WTC11 (cell line): ENCODE measurements around the gene PPP1R27. TPM values are rescaled to one million over a fixed set of nuclear protein-coding genes. Genes with fewer than 3 reads are reported as not detected.
A peak's percentile ranks its signal among the peaks of the same experiment; 100 is the strongest.

Source experiments
- ATAC-seq: fragments of 200-7000 bp; cut with Tn5 transposase; 2 replicates; pipeline ENCODE4 v1.10.0; 2021; ENCODE audit warnings: mild to moderate bottlenecking, moderate library complexity
- Bru-seq: library from RNA; stranded (reverse); fragments of 400-500 nt; gene quantifications from one replicate; lab custom pipeline; 2021; lab: Mats Ljungman, UMichigan
- CTCF ChIA-PET: fragments of 300-600 bp; sonication (Branson Sonifier 250); formaldehyde crosslinking; loops from one replicate; lab custom pipeline; 2021; ENCODE audit warnings: antibody characterized with exemption; lab: Charles Lee
- POLR2A ChIA-PET: fragments of 350-600 bp; sonication (Branson Sonifier 250); formaldehyde crosslinking; loops from one replicate; lab custom pipeline; 2021; ENCODE audit warnings: antibody characterized with exemption; lab: Charles Lee
- DNase-seq: peaks from one replicate; pipeline ENCODE4 v3.0.0; 2021; ENCODE audit warnings: low spot score
- H3K27ac Mint-ChIP-seq: 2 replicates; pipeline ENCODE4 v1.8.0; 2021; ENCODE audit warnings: mixed read lengths
- H3K27me3 Mint-ChIP-seq: 2 replicates; pipeline ENCODE4 v1.8.0; 2021; ENCODE audit warnings: low read depth, mild to moderate bottlenecking, moderate library complexity, mixed read lengths
- H3K36me3 Mint-ChIP-seq: 2 replicates; pipeline ENCODE4 v1.8.0; 2021; ENCODE audit warnings: mixed read lengths
- H3K4me1 Mint-ChIP-seq: 2 replicates; pipeline ENCODE4 v1.8.0; 2022; ENCODE audit warnings: mixed read lengths
- H3K4me3 Mint-ChIP-seq: 2 replicates; pipeline ENCODE4 v1.8.0; 2021; ENCODE audit warnings: mild to moderate bottlenecking, moderate library complexity, mixed read lengths
- H3K9me3 Mint-ChIP-seq: 2 replicates; pipeline ENCODE4 v1.8.0; 2021; ENCODE audit warnings: mixed read lengths
- AR ChIP-seq: fragments of 250-450 bp; sonication (Bioruptor Pico); IDR thresholded peaks from 2 replicates; pipeline ENCODE4 v1.9.0; 2021; ENCODE audit warnings: mild to moderate bottlenecking
- ELF4 ChIP-seq: sonication (generic); formaldehyde crosslinking; IDR thresholded peaks from 2 replicates; pipeline ENCODE4 v1.8.1; 2022; ENCODE audit warnings: low read depth, mild to moderate bottlenecking, moderate library complexity, missing genetic modification reagents
- ESRRA ChIP-seq: sonication (generic); formaldehyde crosslinking; IDR thresholded peaks from 2 replicates; pipeline ENCODE4 v1.8.1; 2022; ENCODE audit warnings: mild to moderate bottlenecking, missing genetic modification reagents, borderline replicate concordance
- FOXK1 ChIP-seq: sonication (generic); formaldehyde crosslinking; IDR thresholded peaks from 2 replicates; pipeline ENCODE4 v1.8.0; 2022; ENCODE audit warnings: mild to moderate bottlenecking, moderate library complexity, missing genetic modification reagents
- FOXP1 ChIP-seq: sonication (generic); formaldehyde crosslinking; IDR thresholded peaks from 2 replicates; pipeline ENCODE4 v1.8.0; 2022; ENCODE audit warnings: missing genetic modification reagents, mild to moderate bottlenecking, moderate library complexity, borderline replicate concordance
- FOXP4 ChIP-seq: sonication (generic); formaldehyde crosslinking; IDR thresholded peaks from 2 replicates; pipeline ENCODE4 v1.8.0; 2022; ENCODE audit warnings: mild to moderate bottlenecking, missing genetic modification reagents
- KAT7 ChIP-seq: sonication (generic); formaldehyde crosslinking; IDR thresholded peaks from 2 replicates; pipeline ENCODE4 v1.8.1; 2023; ENCODE audit warnings: missing genetic modification reagents, mild to moderate bottlenecking, borderline replicate concordance
- MYBL2 ChIP-seq: sonication (generic); formaldehyde crosslinking; IDR thresholded peaks from 2 replicates; pipeline ENCODE4 v1.8.1; 2023; ENCODE audit warnings: mild to moderate bottlenecking, moderate library complexity, missing genetic modification reagents
- PRDM15 ChIP-seq: sonication (generic); formaldehyde crosslinking; IDR thresholded peaks from 2 replicates; pipeline ENCODE4 v1.8.0; 2022; ENCODE audit warnings: missing genetic modification reagents
- RELA ChIP-seq: sonication (generic); formaldehyde crosslinking; IDR thresholded peaks from 2 replicates; pipeline ENCODE4 v1.8.1; 2022; ENCODE audit warnings: missing genetic modification reagents, mild to moderate bottlenecking, borderline replicate concordance
- SOX15 ChIP-seq: fragments of 250-450 bp; sonication (Bioruptor Pico); IDR thresholded peaks from 2 replicates; pipeline ENCODE4 v1.9.0; 2021; ENCODE audit warnings: mild to moderate bottlenecking
- SP1 ChIP-seq: sonication (generic); formaldehyde crosslinking; conservative IDR thresholded peaks from 2 replicates; pipeline ENCODE4 v1.8.1; 2022; ENCODE audit warnings: missing genetic modification reagents
- TP53 ChIP-seq: sonication (generic); formaldehyde crosslinking; IDR thresholded peaks from 2 replicates; pipeline ENCODE4 v1.8.1; 2023; ENCODE audit warnings: mild to moderate bottlenecking, missing genetic modification reagents
- ZNF138 ChIP-seq: sonication (generic); formaldehyde crosslinking; conservative IDR thresholded peaks from 2 replicates; pipeline ENCODE4 v1.8.1; 2022; ENCODE audit warnings: mild to moderate bottlenecking, moderate library complexity, missing genetic modification reagents
- ZNF232 ChIP-seq: sonication (generic); formaldehyde crosslinking; IDR thresholded peaks from 2 replicates; pipeline ENCODE4 v1.8.0; 2022; ENCODE audit warnings: mild to moderate bottlenecking, missing genetic modification reagents
- ZNF671 ChIP-seq: fragments of 250-450 bp; sonication (Bioruptor Pico); IDR thresholded peaks from 2 replicates; pipeline ENCODE4 v1.8.0; 2021; ENCODE audit warnings: mild to moderate bottlenecking
- long read RNA-seq, 3 experiments: library from RNA in 1 of 3; library from capped mRNA in 1 of 3; library from polyadenylated mRNA in 1 of 3; unstranded in 2 of 3; stranded (forward) in 1 of 3; transcript quantifications; one replicate each; pipeline ENCODE4 v2.0.0, GENCODE V29; 2021
- total RNA-seq: library from RNA; stranded (reverse); gene quantifications from 3 replicates; pipeline ENCODE4 v1.2.3, GENCODE V29; 2021
- TF ChIP-seq, protein P1 (sequence below): sonication (generic); formaldehyde crosslinking; IDR thresholded peaks from 2 replicates; pipeline ENCODE4 v1.8.1; 2022; ENCODE audit warnings: mild to moderate bottlenecking, missing genetic modification reagents, moderate library complexity, borderline replicate concordance
- TF ChIP-seq, protein P2 (sequence below): sonication (generic); formaldehyde crosslinking; conservative IDR thresholded peaks from 2 replicates; pipeline ENCODE4 v1.8.1; 2023; ENCODE audit warnings: mild to moderate bottlenecking, low read depth, missing genetic modification reagents, moderate library complexity
- TF ChIP-seq, protein P3 (sequence below): sonication (generic); formaldehyde crosslinking; conservative IDR thresholded peaks from 2 replicates; pipeline ENCODE4 v1.8.1; 2022; ENCODE audit warnings: mild to moderate bottlenecking, missing genetic modification reagents

PPP1R27 gene, protein sequence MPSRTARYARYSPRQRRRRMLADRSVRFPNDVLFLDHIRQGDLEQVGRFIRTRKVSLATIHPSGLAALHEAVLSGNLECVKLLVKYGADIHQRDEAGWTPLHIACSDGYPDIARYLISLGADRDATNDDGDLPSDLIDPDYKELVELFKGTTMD
- not detected in 3 replicates for total RNA-seq
- Bru-seq, nascent RNA = not detected
- long read RNA-seq, experiment 1 = 0 reads
- long read RNA-seq, experiment 2 = 0 reads
- long read RNA-seq, experiment 3 = 0 reads

DNA sequence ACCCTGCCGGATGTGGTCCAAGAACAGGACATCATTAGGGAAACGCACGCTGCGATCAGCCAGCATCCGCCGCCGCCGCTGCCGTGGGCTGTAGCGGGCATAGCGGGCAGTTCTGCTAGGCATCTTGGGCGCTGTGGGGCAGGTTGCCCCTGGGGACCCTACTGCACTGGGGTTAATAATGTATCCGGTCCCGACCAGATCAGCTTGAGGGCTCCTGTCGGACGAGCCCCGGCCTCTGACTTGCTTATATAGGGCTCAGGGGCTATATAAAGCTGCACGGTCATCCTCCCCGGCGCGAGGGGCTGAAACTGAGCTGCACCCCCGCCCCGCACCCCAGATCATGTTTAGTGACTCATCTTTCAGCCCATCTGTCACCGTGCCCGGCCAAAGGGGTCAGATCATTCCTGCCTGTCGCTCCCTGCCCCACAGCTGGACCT, at the start of gene PPP1R27:
PPP1R27 (minus strand) TSS at position 220 of the 437 bp plus-strand sequence; CDS start at position 123, 97 bp downstream.
- Mint-ChIP-seq H3K4me1 (peaks cover 8% of the 10 kb centered on the region), H3K27ac (peak within 1 kb of the TSS; percentile 82)
- DNase-seq = no peak
- CTCF ChIA-PET = interaction anchor here (0.6 kb wide), 1 partner anchor 38 kb away, joined by 4 read pairs; no protein-coding TSS in a partner anchor
- TF ChIP-seq AR (CRISPR knock-in tag) (no peak), TP53 (CRISPR knock-in tag) (no peak), ZNF138 (CRISPR knock-in tag) (no peak), ZNF232 (no peak), SP1 (CRISPR knock-in tag) (no peak), FOXK1 (CRISPR knock-in tag) (no peak), RELA (CRISPR knock-in tag) (no peak), ELF4 (CRISPR knock-in tag) (no peak), FOXP4 (CRISPR knock-in tag) (no peak), SOX15 (CRISPR knock-in tag) (no peak)
- TF ChIP-seq, all 79 proteins: peak for 0
- peak within 1 kb of the TSS; percentile 85 for H3K4me3 Mint-ChIP-seq
- no peaks in the 10 kb centered on the region for H3K27me3 Mint-ChIP-seq
- no peaks in the 10 kb centered on the region for H3K36me3 Mint-ChIP-seq
- POLR2A ChIA-PET = no interaction called here
- no peak for ATAC-seq
- no peaks in the 10 kb centered on the region for H3K9me3 Mint-ChIP-seq

- no peaks in the 10 kb centered on the region for H3K27me3 Mint-ChIP-seq
- H3K36me3 Mint-ChIP-seq = peaks cover 58% of the 10 kb centered on the region
- H3K4me3 Mint-ChIP-seq = no peak overlapping the region
- H3K4me1 Mint-ChIP-seq = 0 out of 2 replicates have a peak, but pooled peaks cover 4% of the 10 kb centered on the region
- TF ChIP-seq FOXP1 (no peak), PRDM15 (CRISPR knock-in tag) (no peak), ZNF671 (CRISPR knock-in tag) (no peak), MYBL2 (CRISPR knock-in tag) (no peak), KAT7 (no peak), ESRRA (CRISPR knock-in tag) (no peak)
- TF ChIP-seq, protein P1, sequence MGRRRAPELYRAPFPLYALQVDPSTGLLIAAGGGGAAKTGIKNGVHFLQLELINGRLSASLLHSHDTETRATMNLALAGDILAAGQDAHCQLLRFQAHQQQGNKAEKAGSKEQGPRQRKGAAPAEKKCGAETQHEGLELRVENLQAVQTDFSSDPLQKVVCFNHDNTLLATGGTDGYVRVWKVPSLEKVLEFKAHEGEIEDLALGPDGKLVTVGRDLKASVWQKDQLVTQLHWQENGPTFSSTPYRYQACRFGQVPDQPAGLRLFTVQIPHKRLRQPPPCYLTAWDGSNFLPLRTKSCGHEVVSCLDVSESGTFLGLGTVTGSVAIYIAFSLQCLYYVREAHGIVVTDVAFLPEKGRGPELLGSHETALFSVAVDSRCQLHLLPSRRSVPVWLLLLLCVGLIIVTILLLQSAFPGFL (CRISPR knock-in tag) = no peak
- TF ChIP-seq, protein P2, sequence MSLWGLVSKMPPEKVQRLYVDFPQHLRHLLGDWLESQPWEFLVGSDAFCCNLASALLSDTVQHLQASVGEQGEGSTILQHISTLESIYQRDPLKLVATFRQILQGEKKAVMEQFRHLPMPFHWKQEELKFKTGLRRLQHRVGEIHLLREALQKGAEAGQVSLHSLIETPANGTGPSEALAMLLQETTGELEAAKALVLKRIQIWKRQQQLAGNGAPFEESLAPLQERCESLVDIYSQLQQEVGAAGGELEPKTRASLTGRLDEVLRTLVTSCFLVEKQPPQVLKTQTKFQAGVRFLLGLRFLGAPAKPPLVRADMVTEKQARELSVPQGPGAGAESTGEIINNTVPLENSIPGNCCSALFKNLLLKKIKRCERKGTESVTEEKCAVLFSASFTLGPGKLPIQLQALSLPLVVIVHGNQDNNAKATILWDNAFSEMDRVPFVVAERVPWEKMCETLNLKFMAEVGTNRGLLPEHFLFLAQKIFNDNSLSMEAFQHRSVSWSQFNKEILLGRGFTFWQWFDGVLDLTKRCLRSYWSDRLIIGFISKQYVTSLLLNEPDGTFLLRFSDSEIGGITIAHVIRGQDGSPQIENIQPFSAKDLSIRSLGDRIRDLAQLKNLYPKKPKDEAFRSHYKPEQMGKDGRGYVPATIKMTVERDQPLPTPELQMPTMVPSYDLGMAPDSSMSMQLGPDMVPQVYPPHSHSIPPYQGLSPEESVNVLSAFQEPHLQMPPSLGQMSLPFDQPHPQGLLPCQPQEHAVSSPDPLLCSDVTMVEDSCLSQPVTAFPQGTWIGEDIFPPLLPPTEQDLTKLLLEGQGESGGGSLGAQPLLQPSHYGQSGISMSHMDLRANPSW = no peak
- TF ChIP-seq, protein P3, sequence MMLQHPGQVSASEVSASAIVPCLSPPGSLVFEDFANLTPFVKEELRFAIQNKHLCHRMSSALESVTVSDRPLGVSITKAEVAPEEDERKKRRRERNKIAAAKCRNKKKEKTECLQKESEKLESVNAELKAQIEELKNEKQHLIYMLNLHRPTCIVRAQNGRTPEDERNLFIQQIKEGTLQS (CRISPR knock-in tag) = no peak
- H3K9me3 Mint-ChIP-seq = no peaks in the 10 kb centered on the region
- H3K27ac Mint-ChIP-seq = no peak overlapping the region; the same call in 1 of the 2 replicates
- ATAC-seq (peak; percentile 21; the same call in 1 of the 2 replicates), DNase-seq (no peak)
- POLR2A ChIA-PET = no interaction called here
- CTCF ChIA-PET = interaction anchor here (0.5 to 2.7 kb wide), 3 partner anchors 15 to 364 kb away, joined by 3 to 10 read pairs (median 3); no protein-coding TSS in a partner anchor
Measured at GRCh38 chr17:81884520-81884919, 49.7 kb upstream of the PPP1R27 start.
